ENCODE data around the gene NLGN4Y. TPM values are rescaled to one million over a fixed set of nuclear protein-coding genes. Genes with fewer than 3 reads are reported as not detected.

Gene NLGN4Y
- total RNA-seq, 1 donor from 2014 or later, result not detected

GRCh38 chrY:14644157-14644952 is 120.0 kb downstream of the NLGN4Y start:
- no peak for DNase-seq (ENCODE audit: low spot score)

- DNase-seq (ENCODE audit: low spot score), result no peak
Measured at GRCh38 chrY:14679181-14679580, 154.9 kb downstream of the NLGN4Y start.

- DNase-seq (ENCODE audit: low spot score), result no peak
Measured at GRCh38 chrY:14694543-14694942, 170.2 kb downstream of the NLGN4Y start.

- DNase-seq (ENCODE audit: low spot score), result no peak
Measured at GRCh38 chrY:14708158-14708557, 183.8 kb downstream of the NLGN4Y start.

- DNase-seq (ENCODE audit: low spot score), result no peak
Measured at GRCh38 chrY:14741596-14741995, 217.3 kb downstream of the NLGN4Y start.

GRCh38 chrY:14748329-14748728 is 224.0 kb downstream of the NLGN4Y start:
- no peak for DNase-seq (ENCODE audit: low spot score)

- DNase-seq (ENCODE audit: low spot score), result no peak
Measured at GRCh38 chrY:14755571-14755970, 231.2 kb downstream of the NLGN4Y start.

GRCh38 chrY:14762903-14763302 is 238.6 kb downstream of the NLGN4Y start:
- DNase-seq (ENCODE audit: low spot score), result no peak

- no peak for DNase-seq (ENCODE audit: low spot score)
Measured at GRCh38 chrY:14763600-14763999, 239.3 kb downstream of the NLGN4Y start.

GRCh38 chrY:14778208-14778607 is 253.9 kb downstream of the NLGN4Y start:
- DNase-seq (ENCODE audit: low spot score), result no peak

GRCh38 chrY:14793104-14793503 is 268.8 kb downstream of the NLGN4Y start:
- DNase-seq (ENCODE audit: low spot score), result no peak

GRCh38 chrY:14793674-14794073 is 269.3 kb downstream of the NLGN4Y start:
- DNase-seq (ENCODE audit: low spot score), result no peak

GRCh38 chrY:14798010-14798409 is 273.7 kb downstream of the NLGN4Y start:
- DNase-seq (ENCODE audit: low spot score), result no peak

GRCh38 chrY:14801096-14801495 is 276.8 kb downstream of the NLGN4Y start:
- DNase-seq (ENCODE audit: low spot score), result no peak

GRCh38 chrY:14802125-14802524 is 277.8 kb downstream of the NLGN4Y start:
- no peak for DNase-seq (ENCODE audit: low spot score)

GRCh38 chrY:14804041-14804440 is 279.7 kb downstream of the NLGN4Y start:
- DNase-seq (ENCODE audit: low spot score), result no peak

GRCh38 chrY:14818452-14818851 is 294.1 kb downstream of the NLGN4Y start:
- no peak for DNase-seq (ENCODE audit: low spot score)

- no peak for DNase-seq (ENCODE audit: low spot score)
Measured at GRCh38 chrY:14822201-14822600, 297.9 kb downstream of the NLGN4Y start.

GRCh38 chrY:14822906-14823305 is 298.6 kb downstream of the NLGN4Y start:
- DNase-seq (ENCODE audit: low spot score), result no peak

GRCh38 chrY:14824583-14824982 is 300.3 kb downstream of the NLGN4Y start:
- DNase-seq (ENCODE audit: low spot score), result no peak

GRCh38 chrY:14825728-14826127 is 301.4 kb downstream of the NLGN4Y start:
- no peak for DNase-seq (ENCODE audit: low spot score)

GRCh38 chrY:14828531-14828930 is 304.2 kb downstream of the NLGN4Y start:
- no peak for DNase-seq (ENCODE audit: low spot score)

GRCh38 chrY:14829366-14829885 is 305.1 kb downstream of the NLGN4Y start:
- DNase-seq (ENCODE audit: low spot score), result no peak
